Adrenal gland (tissue), 5 donors: Measurements from ENCODE around the gene PCNX2.

Experiments used
- POLR2A ChIP-seq, 2 donors: fragments of 450-650 bp; IDR thresholded peaks; one replicate each; pipeline ENCODE4 v1.6.1; 2017; ENCODE audit warnings: antibody characterized with exemption in 2 of 2, mild to moderate bottlenecking in 2 of 2, moderate library complexity in 1 of 2
- TF ChIP-seq, protein P1 (sequence below), 6 experiments: fragments of 450-650 bp in 4 of 6; fragments of 200-600 bp in 2 of 6; sonication (generic) in 1 of 6; IDR thresholded peaks; 1 replicate in 5 of 6; 2 replicates in 1 of 6; pipeline versions ENCODE4 v1.5.1 to v1.8.0; 2016 to 2021; ENCODE audit warnings: antibody characterized with exemption in 6 of 6, mild to moderate bottlenecking in 2 of 6, moderate library complexity in 1 of 6
- donor health status: DM: no; HTN: no; CAD: no.

DNA sequence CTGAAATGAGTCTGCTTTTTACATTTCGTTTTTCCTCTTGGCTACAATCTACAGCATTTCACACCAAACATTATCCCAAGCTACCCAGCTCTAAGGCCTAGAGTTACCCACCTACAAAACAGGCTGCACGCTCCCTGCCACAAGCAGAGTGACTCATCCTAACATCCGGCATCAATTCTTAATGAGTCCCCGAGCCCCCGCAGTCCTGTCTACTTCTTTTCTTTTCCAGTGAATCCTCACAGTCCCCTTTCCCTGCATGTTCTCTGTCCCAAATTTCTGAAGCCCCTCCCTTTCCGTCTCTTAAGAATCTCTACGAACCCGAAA is 650 bp downstream of the PCNX2 start:
- TF ChIP-seq, protein P1, sequence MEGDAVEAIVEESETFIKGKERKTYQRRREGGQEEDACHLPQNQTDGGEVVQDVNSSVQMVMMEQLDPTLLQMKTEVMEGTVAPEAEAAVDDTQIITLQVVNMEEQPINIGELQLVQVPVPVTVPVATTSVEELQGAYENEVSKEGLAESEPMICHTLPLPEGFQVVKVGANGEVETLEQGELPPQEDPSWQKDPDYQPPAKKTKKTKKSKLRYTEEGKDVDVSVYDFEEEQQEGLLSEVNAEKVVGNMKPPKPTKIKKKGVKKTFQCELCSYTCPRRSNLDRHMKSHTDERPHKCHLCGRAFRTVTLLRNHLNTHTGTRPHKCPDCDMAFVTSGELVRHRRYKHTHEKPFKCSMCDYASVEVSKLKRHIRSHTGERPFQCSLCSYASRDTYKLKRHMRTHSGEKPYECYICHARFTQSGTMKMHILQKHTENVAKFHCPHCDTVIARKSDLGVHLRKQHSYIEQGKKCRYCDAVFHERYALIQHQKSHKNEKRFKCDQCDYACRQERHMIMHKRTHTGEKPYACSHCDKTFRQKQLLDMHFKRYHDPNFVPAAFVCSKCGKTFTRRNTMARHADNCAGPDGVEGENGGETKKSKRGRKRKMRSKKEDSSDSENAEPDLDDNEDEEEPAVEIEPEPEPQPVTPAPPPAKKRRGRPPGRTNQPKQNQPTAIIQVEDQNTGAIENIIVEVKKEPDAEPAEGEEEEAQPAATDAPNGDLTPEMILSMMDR (IDR thresholded peaks at IDR 0.05): no peak
- TF ChIP-seq POLR2A (IDR thresholded peaks at IDR 0.05): no peak
